22Rv1 (cell line): ENCODE data around the gene ACADS.

Experiments used
- CTCF ChIP-seq: fragments of 450-650 bp; IDR thresholded peaks from 2 replicates; pipeline ENCODE4 v1.5.1; 2017; ENCODE audit warnings: mild to moderate bottlenecking
- ZFX ChIP-seq: fragments of 450-650 bp; IDR thresholded peaks from 2 replicates; pipeline ENCODE4 v1.6.1; 2017; ENCODE audit warnings: antibody characterized with exemption, borderline replicate concordance

DNA sequence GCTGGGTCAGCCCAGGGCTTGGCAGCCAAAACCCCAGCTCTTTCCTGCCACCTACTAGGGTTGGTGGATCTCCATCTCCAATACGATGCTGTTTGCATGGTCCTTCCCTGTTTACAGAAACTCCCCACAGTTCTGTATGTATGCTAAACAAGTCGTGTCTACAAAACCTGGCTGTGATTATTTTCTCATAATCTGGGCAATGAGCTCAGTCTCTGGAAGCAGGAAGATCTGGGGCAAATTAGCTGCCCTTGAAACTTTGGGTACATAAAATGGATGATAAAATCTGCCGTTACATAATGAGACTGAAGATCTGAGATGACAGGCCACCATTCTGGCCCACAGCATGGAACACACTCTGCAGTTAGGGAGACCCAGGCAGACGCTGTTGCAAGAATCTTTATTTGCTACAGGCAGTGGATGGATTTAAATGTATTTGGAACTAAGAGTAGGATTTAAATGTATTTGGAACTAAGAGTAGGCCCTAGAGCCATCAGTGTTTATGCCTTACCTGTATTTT, 31.7 kb downstream of the ACADS start:
- TF ChIP-seq CTCF (no peak), ZFX (no peak)
